GM19328 (cell line): ENCODE measurements around the gene PLXND1.

Experiments used
- ATAC-seq: cut with Tn5 transposase; IDR thresholded peaks from one replicate; pipeline ENCODE4 v1.9.1; 2021; ENCODE audit warnings: mild to moderate bottlenecking, moderate library complexity; ENCODE audit not compliant: unreplicated experiment

The PLXND1 gene

GRCh38 chr3:129585949-129586657, 20.4 kb downstream of the PLXND1 start:
- ATAC-seq, result no peak

DNA sequence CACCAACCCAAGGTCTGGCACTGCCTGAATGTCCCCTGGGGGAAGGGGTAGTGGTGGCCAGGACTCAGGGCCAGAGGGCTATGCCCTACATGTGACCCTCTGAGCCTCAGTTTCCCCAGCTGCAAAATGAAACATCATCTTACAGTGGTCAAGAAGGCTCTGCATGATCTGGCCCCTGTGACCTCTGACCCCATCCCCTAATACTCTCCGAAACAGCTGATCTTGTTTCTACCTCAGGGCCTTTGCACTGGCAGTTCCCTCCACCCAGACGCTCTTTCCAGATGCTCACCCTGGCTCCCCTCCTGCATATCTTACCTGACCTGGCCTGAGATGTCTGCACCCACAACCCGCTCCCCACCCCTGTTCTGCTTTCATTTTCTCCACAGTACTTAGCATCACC, 21.8 kb downstream of the PLXND1 start:
- no peak for ATAC-seq

DNA sequence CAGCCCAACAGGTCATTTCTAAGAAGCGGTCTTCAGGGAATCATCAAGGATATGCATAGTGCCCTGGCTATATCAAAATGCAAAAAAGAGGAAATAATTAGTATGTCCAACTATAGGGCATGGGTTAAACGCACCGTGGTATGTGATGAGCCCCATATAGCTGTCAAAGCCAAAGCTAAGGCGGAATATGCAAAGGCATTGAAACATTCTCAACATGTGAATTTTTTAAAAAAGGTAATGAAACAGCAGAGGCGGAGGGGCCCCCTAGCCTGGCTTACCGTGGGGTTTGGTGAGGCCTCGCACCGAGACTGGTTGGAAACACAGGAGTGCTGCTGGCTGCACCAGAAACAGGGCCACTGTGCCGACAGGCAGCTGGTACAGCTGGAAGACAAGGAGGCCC, 23.2 kb downstream of the PLXND1 start:
- no peak for ATAC-seq

DNA sequence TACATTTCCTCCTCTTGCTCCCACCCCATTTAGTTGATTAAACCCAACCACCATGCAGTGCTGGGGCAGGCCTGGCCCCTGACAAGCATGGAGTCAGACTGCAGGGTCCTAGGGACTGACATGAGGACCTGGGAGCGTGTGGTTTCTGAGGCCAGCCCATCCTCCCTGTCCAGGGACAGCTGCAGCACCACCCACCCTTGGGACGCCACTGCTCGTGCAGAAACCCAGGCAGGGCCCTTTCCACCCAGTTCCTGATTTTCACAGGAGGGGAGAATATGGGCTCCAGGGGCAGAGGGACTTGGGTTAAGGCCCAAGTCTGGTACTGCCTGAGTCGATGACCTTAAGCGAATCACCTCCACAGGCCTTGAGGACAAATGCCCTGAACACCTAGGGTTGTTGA, 23.7 kb downstream of the PLXND1 start:
- no peak for ATAC-seq

DNA sequence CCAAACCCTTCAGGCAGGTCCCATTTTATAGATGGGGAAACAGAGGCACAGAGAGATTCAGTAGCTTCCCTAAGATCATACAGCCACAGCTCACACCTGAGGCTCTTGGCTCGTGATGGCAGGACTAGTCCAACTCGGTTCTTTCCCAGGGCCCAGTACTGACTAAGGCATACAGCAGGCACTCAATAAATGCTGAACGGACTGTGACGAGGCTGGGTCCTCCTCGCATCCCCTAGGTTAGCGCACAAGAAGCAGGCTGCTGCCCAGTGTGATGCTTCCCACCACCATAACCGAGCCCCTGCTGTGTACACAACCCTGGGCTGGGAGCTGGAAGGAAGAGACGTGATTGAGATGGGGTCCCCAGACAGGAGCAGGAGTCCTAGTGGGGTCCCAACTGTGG, 24.9 kb downstream of the PLXND1 start:
- no peak for ATAC-seq

DNA sequence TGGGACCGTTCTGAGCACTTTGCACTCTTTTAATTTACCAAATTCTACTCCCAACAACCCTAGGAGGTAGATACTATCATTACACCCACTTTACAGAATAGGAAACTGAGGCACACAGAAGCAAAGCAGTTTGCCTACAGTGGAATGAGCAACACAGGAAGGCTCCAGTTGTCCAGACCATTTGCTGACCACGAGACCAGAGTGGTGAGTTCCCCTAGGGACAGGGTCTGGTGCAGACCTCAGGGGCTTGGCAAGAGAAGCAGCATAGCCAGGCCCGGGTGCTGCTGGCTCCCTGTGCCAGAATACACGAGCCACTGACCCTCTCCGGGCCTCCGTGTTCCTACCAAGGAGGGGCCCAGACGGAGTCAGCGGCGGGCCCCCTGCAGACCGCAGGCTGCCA, 26.5 kb downstream of the PLXND1 start:
- ATAC-seq, result no peak

DNA sequence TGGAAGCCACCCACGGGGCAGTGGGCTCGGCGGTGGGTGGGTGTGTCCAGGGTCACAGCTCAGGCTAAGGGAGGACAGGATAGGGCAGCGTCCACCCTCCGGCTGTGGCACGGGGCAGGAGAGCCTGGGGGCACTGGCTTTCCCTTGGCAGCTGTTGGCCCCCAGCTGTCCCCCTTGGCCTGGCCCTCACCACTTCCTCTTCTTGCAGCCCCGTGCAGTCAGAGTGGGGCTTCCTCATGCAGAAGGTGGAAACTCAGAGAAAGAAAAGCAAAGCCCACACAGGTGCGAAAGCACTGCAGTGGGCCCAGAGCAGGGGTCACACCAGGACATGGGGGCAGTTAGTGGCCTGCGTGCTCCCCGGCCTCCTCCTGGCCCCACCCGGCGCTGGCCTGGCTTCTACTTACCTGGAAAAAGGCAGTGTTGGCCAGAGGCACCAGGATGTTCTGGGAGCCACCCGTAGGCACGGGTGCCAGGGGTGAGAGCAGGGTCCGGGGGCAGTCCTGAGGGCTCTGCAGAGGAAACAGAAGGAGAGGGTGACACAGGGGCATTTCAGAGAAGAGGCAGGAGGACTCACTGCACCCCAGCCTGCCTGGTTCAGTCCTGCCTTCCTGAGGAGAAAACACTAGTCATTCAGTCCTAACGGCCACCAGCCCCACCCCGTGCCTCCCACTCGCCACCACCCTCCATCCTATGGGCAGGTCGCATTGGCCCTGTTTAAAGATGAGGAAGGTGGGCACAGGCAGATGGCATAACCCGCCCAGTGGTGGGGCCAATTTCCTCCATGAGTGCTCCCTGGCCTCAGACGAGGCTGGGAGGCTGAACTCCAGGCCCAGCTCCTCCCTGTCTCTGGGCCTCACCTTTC, 28.3 kb downstream of the PLXND1 start:
- no peak for ATAC-seq

- no peak for ATAC-seq
Measured at GRCh38 chr3:129577366-129577765, 29.1 kb downstream of the PLXND1 start.

DNA sequence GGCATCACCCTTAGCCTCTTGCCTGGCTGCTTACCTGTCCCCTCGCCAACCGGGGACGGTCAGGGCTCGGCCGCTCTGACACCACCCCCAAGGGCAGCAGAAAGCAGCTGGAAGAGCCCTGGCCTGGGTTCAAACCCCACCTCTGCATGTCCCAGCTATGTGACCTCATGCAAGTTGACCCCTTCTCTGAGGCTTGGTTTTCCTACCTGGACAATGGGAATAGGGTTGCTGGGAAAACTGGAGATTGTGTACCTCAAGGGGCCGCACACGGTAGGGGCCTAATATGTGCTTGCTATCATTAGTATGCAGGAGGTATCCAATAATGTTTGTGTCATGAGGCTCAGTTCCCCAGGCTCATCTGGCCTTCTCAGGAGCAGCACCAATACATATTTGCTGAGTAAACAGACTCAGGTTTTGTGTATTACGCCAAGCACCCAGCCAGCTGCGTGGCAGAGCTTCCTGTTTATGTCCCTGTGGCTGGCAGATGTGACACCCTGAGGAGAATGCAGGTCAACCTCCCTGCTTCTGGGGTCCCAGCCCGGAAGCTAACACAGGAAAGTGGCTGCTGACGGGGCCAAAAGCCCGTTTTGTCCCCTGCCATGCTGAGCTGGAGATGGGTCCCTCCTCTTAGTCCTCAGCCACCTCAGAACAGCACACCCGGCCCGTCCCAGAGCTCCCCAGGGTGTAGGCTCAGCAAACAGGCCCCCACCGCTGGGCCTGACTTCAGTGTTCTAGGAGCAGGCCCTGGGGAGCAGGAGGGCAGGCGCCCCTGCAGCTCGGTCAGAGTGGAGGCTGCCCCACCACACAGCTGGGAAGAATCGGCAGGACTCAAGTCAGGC, 29.7 kb downstream of the PLXND1 start:
- no peak for ATAC-seq

DNA sequence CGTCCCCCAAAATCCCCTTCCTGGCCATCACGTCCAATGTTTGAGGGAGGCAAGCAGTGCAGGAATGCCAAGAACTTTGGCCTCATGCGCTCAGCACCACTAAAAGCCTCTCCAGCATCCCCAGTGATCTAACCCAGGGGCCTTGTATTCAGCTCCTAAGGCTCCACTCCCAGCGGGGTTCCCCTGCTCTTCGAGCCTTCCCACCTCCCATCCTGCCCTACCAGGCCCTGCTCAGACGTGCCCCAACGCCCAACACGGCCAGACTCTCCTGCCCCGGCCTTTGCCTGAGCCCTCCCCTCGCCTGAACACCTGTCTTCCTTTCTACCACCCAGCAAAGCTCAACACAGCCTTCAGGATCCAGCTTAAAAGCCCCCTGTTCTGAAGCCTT, 30.5 kb downstream of the PLXND1 start:
- no peak for ATAC-seq

GRCh38 chr3:129575233-129575996, 31.1 kb downstream of the PLXND1 start:
- no peak for ATAC-seq

GRCh38 chr3:129574206-129574605, 32.3 kb downstream of the PLXND1 start:
- ATAC-seq, result no peak

- no peak for ATAC-seq
Measured at GRCh38 chr3:129573493-129573892, 33.0 kb downstream of the PLXND1 start.

GRCh38 chr3:129572603-129573002, 33.9 kb downstream of the PLXND1 start:
- no peak for ATAC-seq

GRCh38 chr3:129571605-129572547, 34.6 kb downstream of the PLXND1 start:
- ATAC-seq, result no peak

- ATAC-seq, result no peak
Measured at GRCh38 chr3:129569856-129570255, 36.6 kb downstream of the PLXND1 start.

DNA sequence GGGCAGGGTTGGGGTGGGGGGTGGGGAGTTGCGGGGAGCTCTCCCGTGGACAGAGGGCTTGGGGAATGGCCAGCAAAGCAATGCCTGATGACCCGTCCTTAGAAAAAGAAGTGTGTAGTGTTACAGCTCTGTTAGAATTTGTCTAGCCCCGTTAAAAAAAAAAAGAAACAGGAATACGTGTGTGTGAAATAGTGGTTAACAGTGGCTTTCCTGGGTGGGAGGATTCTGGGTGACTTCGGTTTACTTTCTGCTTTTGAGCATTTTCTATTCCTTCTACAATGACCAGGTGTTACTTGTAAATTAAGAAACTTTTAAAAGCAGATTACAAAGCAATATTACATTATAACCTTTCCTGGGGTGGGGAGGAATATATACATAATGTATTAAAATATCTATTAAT, 38.5 kb downstream of the PLXND1 start:
- no peak for ATAC-seq

DNA sequence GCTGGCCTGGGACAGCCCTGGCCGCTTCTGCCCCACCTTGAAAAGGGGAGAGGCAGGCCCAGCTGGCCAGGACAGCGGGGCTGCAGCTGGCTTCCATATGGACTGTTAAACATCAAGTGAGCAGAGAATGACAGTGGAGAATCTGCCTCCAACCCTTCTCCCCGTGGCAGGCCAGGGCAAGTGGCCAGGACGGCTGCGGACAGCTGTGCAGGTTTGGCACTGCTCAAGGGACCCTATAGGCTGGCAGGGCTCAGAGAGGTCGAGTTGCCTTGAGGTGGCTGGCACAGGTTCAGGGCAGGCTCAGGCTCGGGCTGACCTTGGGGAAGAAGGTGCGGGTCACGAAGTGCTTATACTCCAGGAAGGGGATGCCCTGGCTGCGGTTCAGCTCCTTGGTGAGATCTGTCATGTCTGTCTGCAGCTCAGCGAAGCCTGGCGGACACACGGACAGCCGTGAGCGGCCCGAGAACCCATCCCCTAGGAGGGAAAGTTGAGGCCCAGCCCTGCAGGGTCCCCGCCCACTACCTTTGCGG, 39.2 kb downstream of the PLXND1 start:
- ATAC-seq, result no peak

DNA sequence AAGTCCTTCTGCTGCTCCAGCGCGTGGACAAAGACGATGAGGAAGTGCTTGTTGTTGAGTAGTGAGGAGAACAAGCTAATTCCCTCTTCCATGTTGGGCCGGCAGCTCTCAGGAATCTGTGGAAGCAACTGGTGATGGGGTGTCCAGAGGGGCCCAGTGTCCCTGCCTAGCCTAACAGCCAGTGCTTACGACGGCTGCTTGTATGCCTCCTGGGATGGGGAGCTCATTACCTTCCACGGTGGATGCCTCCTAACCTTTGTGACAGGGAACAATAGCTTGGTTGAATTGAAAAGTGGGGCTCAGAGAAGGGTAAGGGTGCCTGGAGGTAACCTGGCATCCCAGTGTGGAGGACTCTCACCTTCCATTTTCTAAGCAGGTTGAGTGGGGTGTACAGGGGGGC, 40.6 kb downstream of the PLXND1 start:
- ATAC-seq, result no peak
